GM13976 (cell line): Measurements from ENCODE around the gene MEIOSIN.

ENCODE experiments used
- DNase-seq: peaks from one replicate; pipeline ENCODE4 v3.0.0; 2012; ENCODE audit warnings: low spot score
- in situ Hi-C: fragments of 300-500 bp; cut with MboI; formaldehyde crosslinking; loops from one replicate; pipeline ENCODE4 v1.12.0; 2022; ENCODE audit warnings: low sequenced_read_pairs, mixed read lengths, inconsistent platforms; ENCODE audit not compliant: unreplicated experiment
- TF ChIP-seq, protein P1 (sequence below): IDR thresholded peaks from 2 replicates; pipeline ENCODE4 v1.5.1; 2012; ENCODE audit warnings: borderline replicate concordance, mild to moderate bottlenecking; ENCODE audit not compliant: insufficient read depth; ENCODE audit errors: extremely low read depth, missing control alignments, control extremely low read depth

MEIOSIN gene

DNA sequence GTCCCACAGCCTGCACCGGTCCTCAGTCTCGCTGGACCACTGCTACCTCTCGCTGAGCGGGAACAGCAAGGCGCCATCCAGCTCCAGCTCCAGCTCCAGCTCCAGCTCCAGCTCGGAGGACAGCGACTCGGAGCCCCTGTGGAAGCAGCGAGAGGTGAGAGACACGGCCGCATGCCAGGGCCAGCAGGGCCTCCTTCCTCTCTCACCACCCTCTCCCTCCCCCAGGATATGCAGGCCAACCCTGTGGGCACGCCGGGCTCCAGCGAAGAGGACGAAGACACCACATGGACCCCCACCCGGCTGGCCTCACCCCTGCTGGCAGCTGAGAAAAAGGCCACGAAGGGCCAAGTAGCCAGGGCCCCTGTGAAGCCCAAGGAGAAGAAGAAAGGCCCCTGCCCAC is 28.5 kb downstream of the MEIOSIN start:
- TF ChIP-seq, protein P1, sequence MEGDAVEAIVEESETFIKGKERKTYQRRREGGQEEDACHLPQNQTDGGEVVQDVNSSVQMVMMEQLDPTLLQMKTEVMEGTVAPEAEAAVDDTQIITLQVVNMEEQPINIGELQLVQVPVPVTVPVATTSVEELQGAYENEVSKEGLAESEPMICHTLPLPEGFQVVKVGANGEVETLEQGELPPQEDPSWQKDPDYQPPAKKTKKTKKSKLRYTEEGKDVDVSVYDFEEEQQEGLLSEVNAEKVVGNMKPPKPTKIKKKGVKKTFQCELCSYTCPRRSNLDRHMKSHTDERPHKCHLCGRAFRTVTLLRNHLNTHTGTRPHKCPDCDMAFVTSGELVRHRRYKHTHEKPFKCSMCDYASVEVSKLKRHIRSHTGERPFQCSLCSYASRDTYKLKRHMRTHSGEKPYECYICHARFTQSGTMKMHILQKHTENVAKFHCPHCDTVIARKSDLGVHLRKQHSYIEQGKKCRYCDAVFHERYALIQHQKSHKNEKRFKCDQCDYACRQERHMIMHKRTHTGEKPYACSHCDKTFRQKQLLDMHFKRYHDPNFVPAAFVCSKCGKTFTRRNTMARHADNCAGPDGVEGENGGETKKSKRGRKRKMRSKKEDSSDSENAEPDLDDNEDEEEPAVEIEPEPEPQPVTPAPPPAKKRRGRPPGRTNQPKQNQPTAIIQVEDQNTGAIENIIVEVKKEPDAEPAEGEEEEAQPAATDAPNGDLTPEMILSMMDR, result no peak
- no peak for DNase-seq
- in situ Hi-C loops, result no loop called here

DNA sequence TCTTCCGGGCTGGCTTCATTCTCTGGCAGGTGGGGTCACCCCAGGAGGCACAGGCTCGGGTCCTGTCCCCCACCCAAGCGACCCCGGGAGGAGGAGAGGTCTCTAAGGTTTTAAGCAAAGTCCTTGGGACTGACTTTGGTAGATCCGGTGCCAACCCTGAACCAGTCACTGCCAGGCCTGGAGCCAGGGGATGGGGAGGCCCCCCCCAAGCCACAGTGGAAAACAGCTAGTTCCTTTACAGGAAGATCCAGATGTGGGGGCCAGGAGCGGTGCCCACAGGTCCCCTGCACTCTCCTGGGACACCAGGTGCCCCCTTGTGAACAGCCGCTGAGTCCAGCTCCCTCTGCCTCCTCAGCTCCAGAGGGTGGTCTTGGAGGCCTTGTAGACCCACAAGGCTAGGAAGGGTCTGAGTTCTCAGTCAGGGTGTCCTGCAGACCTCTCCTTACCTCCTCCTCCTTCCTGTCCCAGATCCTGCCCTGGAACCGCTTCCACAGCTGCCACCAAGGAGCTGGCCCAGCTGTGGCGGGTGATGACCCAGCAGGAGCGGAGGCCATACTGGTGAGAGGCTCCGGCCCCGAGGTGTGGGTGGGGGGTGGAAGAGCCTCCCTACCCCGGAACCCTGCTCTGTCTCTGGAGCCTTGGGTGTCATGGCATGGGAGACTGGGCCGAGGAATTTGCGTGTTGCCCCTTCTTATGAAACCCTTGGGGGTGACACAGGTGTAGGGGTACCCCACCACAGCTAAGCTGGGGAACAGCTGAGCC is 29.8 kb downstream of the MEIOSIN start:
- in situ Hi-C loops, result no loop called here
- DNase-seq, result no peak
- TF ChIP-seq, protein P1, result no peak

DNA sequence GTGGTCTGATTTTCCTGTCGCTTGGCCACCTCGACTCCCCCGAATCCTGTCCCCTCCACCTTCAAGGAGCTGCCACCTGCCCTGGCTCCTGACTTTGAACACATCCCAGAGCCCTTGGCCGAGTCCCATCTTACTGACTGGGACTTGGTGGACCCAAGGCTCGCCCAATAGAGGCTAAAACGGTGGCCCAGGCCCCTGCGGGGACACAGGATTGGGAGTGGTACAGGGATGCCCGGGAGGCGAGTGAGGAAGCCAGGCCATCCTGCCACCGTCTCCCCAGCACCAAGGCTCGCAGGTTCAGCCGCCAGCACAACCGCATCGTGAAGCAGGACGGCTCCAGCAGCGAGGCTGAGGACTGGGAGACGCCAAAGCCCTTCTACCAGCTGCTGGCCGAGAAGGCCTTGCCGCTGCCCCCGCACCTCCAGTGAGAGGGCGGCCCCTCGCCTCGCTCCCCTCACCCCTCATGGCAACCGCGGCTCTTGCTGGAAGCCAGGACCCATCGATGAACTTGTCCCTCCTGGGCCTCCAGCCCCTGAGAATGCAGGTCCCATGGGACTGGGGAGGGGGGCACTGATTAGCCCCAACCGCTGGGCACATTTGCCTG is 30.6 kb downstream of the MEIOSIN start:
- TF ChIP-seq, protein P1, result no peak
- no peak for DNase-seq
- in situ Hi-C loops, result no loop called here

DNA sequence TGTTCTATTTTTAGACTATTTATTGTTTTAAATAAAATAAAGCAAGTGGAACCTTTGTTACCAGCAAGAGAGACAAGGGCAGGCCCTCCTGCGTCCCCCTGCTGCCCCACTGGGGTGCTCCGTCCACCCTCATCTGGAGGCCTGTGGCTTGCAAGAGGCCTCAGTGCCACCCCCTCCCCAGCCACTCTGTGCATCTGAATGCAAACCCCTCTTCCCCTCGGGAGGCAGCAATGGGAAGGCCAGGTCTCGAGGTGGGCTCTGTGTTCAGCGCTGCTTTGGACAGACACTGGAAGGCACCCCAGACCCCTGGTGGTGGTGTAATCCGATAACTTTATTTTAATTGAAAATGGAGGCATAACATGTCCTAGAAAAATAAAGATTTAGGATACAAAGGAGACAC is 31.2 kb downstream of the MEIOSIN start:
- in situ Hi-C loops, result no loop called here
- no peak for DNase-seq

DNA sequence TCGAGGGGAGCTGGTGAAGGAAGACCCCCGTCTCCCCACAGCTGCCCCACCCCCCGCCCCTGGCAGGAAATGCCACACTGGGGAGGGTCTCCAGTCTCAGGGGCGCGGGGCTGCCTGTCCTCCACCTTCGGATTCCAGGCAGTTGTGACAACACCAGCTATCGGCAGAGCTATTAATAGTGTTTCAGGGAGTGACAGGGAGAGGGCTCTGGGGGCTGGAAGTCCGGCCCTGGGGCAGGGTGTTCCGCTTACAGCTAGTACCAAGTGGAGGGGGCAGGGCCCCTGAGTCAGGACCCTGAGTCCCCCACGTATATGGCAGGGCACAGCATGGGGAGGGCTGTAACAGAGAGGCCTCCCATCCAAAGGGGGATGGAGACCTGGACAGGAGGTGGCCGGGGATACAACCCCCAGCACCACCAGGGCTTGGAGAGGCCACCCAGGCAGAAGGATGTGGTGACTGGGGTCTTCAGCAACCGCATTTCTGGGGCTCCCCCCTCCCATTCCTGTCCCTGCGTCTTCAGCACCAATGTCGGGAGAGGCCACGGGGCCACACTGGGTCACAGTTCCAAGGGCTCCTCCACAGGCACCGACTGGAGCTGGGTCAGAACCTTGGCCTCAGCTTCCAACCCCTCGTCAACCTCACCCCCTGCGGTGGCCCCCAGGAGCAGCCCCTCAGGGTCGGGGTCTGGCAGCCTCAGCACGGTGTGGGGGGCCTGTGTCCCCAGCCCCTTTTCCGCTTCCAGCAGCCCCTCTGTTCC is 31.9 kb downstream of the MEIOSIN start:
- TF ChIP-seq, protein P1, result no peak
- in situ Hi-C loops, result no loop called here
- no peak for DNase-seq

More for the DNA sequence above, 31.2 kb downstream of the MEIOSIN start:
- TF ChIP-seq, protein P1, result no peak

DNA sequence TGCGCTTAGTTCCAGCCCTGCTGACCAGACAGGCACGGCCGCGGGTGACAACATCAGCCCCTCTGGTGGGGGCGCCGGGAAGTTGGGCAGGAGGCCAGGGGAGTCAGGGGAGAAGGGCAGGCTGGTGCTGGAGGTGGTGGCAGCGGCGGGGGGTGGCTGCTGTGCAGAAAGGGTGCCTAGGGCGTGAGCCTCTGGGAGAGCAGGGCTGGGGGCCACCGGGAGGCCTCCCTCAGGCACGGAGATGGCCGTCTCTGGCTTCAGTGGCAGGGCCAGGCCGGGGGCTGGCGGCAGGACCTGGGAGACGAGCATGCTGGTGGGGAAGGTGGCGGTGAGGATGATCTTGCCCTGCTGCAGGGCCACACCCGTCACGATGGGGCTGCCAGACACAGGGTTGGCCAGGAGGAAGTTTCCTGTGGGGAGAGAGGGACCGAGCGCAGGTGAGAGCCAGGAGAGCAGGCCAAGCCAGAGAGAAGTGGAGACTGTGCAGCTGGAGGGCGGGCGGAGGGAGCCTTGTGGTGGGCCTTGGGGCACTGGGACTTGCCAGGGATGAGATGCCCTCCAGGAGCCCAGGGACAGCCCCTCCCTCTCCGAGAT is 32.6 kb downstream of the MEIOSIN start:
- in situ Hi-C loops, result no loop called here
- TF ChIP-seq, protein P1, result no peak
- DNase-seq, result no peak
